ENCODE measurements around the gene ABCB9. TPM values are rescaled to one million over a fixed set of nuclear protein-coding genes. Genes with fewer than 3 reads are reported as not detected.

The ABCB9 gene
- total RNA-seq, 1 donor from 2014 or later, result 4.4 TPM

GRCh38 chr12:122984612-122985337 lies 18.5 kb upstream of the ABCB9 start:
- DNase-seq (ENCODE audit: missing footprints) (peak; percentile 74), ATAC-seq (peak; percentile 14)
- intact Hi-C loops (cut with DNase I), result loop anchor here (5.0 kb wide), 2 partner anchors 168 to 253 kb away; partner anchors contain the start of gene PITPNM2

DNA sequence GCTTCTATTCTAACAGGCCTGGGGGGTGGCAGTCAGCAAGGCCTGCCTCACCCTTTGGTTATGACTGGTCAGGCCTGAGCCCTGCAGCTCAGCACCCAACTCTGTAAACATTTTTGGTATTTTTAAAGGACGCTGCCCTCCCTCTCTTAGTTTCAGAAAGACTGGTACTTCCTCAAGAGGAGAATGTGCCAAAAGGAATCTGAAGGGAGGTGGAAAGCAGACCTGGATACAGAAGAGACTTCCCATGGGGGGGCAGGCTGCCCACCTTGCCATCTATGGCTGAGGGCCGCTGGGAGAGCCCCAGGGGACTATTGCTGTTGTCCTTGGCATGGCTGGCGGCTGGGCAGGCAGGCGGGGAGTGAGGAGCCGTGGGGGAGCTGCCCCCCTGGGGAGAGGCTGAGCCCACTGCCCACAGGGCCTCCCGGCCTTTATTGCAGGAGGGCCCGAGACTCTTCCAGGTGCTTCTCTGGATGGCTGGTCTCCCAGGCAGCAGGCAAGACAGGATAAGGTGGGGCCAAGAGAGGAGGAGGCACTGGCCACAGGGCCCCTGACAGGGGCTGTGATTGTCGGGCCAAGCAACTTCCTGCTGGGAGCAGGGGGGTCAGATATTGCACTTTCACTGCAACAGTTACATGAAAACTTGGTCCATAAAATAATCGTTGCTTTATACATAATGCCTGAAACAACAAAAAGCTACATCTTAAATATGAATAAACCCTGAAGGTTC lies 17.7 kb upstream of the ABCB9 start:
- ATAC-seq, result no peak
- intact Hi-C loops (cut with DNase I), result loop anchor here (5.0 kb wide), 2 partner anchors 168 to 253 kb away; partner anchors contain the start of gene PITPNM2
- DNase-seq (ENCODE audit: missing footprints), result no peak

DNA sequence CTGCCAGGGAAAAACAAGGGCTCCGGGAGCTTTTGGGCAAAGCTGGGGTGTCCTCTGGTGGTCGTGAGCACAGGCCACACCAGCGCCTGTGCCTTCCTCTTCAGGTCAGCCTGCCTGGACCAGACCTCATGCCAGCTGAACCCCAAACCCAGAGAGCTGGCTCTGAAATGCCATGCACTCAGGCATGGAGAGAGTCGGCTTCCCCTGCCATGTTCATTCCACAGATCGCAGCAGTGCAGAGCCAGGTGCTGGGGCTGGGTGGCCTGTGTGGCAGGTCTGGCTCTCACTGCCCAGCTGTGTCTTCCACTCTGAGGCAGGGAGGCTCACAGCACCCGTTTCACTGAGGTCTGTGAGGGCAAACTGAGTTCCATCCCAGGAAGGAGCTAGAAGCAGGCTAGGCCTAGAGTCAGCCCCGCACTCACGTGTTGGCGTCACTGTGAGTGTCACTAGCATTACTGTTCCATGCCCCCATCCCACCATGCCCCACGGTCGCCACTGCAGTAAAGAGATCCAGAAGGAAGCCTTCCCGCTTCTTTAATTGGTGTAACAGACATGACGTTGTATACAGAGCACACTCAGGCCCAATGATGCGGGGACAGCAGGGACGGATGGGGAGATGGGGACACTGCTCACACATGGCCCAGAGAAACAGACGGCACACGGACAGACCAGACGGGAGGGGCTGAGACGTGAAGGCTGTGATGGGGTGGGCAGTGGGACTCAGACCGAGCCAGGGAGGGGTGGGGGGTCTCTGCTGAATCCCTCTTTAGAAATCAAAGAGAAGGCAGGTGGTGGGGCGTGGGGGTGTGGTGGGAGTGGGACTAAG lies 16.9 kb upstream of the ABCB9 start:
- intact Hi-C loops (cut with DNase I), result loop anchor here (5.0 kb wide), 2 partner anchors 169 to 254 kb away; partner anchors contain the start of gene PITPNM2
- no peak for ATAC-seq

DNA sequence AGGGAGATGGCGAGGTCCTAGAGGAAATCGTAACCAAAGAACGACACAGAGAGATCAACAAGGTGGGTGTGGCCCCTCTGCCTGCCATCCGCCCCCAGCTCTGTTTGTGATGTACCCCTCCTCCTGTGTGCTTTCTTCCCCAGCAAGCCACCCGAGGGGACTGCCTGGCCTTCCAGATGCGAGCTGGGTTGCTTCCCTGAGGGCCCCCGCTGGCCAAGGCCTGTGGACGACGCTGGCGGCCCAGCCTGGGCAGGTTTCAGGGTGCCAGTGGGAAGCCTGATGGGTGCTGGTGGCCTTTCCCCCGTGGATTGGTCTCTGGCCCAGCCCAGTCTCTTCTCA lies 16.2 kb upstream of the ABCB9 start:
- intact Hi-C loops (cut with DNase I), result loop anchor here (5.0 kb wide), 2 partner anchors 170 to 255 kb away; partner anchors contain the start of gene PITPNM2
- DNase-seq (ENCODE audit: missing footprints) (no peak), ATAC-seq (no peak)

More for the DNA sequence above, 16.9 kb upstream of the ABCB9 start:
- DNase-seq (ENCODE audit: missing footprints), result peak; percentile 40

DNA sequence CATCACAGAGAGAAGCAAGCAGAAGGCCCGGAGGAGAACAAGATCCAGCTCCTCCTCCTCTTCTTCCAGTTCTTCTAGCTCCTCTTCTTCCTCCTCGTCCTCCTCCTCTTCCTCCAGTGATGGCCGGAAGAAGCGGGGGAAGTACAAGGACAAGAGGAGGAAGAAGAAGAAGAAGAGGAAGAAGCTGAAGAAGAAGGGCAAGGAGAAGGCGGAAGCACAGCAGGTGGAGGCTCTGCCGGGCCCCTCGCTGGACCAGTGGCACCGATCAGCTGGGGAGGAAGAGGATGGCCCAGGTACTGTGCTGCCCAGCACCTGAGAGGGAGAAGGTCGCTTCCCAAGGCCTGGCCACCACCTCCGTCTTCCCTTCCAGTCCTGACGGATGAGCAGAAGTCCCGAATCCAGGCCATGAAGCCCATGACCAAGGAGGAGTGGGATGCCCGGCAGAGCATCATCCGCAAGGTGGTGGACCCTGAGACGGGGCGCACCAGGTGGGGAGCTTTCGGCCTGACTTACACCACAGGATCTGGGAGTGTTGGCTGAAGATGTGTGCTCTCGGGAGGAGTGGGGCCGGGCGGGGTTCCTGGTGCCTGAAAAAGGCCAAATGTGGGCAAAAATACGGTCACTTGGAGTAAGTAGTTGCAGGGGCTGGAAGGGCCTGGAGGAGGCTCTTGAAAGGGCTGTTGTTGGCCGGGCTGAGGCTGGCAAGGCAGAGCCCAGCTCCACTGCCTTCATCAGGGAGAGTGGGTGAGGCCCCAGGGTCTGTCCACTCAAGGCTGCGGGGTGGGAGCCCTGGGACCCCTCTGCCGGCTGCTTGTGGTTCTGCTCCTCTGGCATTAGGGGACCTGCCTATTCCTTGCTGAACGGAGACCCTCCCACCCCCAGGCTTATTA lies 15.6 kb upstream of the ABCB9 start:
- intact Hi-C loops (cut with DNase I), result loop anchor here (5.0 kb wide), 2 partner anchors 170 to 255 kb away; partner anchors contain the start of gene PITPNM2
- DNase-seq (ENCODE audit: missing footprints) (no peak), ATAC-seq (no peak)

- no peak for ATAC-seq
- intact Hi-C loops (cut with DNase I), result loop anchor here (5.0 kb wide), 2 partner anchors 171 to 256 kb away; partner anchors contain the start of gene PITPNM2
- peak; percentile 64 for DNase-seq (ENCODE audit: missing footprints)
Observed at GRCh38 chr12:122981036-122981471, 14.8 kb upstream of the ABCB9 start.

GRCh38 chr12:122980183-122981035 lies 14.1 kb upstream of the ABCB9 start, which contains the start of gene ARL6IP4:
Gene ARL6IP4 (plus strand): TSS chr12:122980681. CDS start chr12:122981140, 459 bp downstream.
- intact Hi-C loops (cut with DNase I), result loop anchor here (5.0 kb wide), 2 partner anchors 172 to 257 kb away; partner anchors contain the start of gene PITPNM2
- peak; percentile 88 for DNase-seq (ENCODE audit: missing footprints)

GRCh38 chr12:122979908-122980182 lies 13.6 kb upstream of the ABCB9 start:
- DNase-seq (ENCODE audit: missing footprints) (no peak), ATAC-seq (no peak)
- intact Hi-C loops (cut with DNase I), result loop anchor here (5.0 kb wide), 2 partner anchors 172 to 257 kb away; partner anchors contain the start of gene PITPNM2

More at GRCh38 chr12:122980183-122981035, 14.1 kb upstream of the ABCB9 start, which contains the start of gene ARL6IP4:
- peak; percentile 76 for ATAC-seq

DNA sequence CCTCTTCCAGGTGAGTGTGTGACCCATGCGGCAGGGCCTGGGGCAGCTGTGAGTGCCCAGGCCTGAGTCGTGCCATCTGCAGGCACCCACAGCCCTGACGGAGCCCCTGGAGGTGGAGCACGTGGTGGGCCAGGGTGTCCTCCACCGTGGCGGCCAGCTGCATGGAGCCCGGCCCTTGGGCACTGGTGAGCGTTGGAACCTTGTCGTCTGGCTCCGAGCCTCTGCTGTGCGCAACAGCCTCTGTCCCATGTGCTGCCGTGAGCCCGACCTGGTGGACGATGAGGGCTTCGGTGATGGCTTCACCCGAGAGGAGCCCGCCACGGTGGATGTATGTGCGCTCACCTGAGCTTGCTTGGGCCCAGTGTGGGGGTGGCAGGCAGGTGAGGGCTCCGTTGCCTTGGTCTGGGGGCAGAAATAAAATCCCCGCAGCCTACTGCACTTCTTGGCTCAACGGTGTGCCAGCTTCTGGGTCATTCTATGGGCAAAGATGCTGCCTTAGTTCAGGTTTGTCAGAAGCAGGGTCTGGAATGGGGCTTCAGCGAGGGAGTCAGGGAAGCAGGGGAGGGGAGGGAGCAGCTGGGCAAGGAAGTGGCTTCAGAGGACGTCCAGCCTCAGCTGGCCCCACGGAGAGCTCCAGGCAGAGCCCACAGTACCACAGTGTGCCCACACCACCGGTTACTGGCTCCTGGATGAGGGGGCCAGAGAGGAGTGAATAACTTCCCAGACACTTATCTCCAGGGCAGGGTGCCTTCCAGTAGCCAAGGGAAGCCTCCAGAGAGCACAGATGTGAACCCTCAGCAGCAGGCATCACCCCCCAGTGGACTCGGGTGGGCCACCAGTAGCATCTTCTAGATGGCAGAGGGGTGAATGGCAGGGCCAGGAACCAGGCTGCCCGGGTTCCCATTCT lies 13.0 kb upstream of the ABCB9 start:
- ATAC-seq, result no peak
- intact Hi-C loops (cut with DNase I), result no loop called here
- peak; percentile 51 for DNase-seq (ENCODE audit: missing footprints)

GRCh38 chr12:122978507-122978955 lies 12.3 kb upstream of the ABCB9 start:
- intact Hi-C loops (cut with DNase I), result no loop called here
- DNase-seq (ENCODE audit: missing footprints) (no peak), ATAC-seq (no peak)

- DNase-seq (ENCODE audit: missing footprints) (peak; percentile 30), ATAC-seq (no peak)
- intact Hi-C loops (cut with DNase I), result no loop called here
Observed at GRCh38 chr12:122977655-122978392, 11.6 kb upstream of the ABCB9 start.

DNA sequence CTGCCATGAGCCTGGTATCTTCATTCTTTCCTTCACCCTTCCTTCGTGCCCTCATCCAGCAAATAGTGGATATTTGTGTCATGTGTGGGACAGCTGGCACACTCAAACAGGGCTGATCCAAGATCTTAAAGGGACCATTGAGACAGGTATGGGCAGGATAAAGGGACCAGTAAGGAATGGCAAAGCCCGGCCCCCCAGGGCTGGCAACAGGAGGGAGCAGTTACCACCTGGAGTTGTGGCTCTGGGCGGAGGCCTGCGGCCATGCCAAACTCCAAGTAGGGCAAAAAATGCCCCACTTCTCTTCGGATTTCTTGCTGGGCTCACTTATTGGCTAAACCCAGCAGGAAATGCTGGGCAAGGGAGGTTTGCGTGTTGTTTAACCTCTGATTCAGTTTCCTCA lies 10.9 kb upstream of the ABCB9 start:
- DNase-seq (ENCODE audit: missing footprints) (no peak), ATAC-seq (no peak)
- intact Hi-C loops (cut with DNase I), result no loop called here

- ATAC-seq, result no peak
Observed at GRCh38 chr12:122976648-122976975, 10.3 kb upstream of the ABCB9 start.

DNA sequence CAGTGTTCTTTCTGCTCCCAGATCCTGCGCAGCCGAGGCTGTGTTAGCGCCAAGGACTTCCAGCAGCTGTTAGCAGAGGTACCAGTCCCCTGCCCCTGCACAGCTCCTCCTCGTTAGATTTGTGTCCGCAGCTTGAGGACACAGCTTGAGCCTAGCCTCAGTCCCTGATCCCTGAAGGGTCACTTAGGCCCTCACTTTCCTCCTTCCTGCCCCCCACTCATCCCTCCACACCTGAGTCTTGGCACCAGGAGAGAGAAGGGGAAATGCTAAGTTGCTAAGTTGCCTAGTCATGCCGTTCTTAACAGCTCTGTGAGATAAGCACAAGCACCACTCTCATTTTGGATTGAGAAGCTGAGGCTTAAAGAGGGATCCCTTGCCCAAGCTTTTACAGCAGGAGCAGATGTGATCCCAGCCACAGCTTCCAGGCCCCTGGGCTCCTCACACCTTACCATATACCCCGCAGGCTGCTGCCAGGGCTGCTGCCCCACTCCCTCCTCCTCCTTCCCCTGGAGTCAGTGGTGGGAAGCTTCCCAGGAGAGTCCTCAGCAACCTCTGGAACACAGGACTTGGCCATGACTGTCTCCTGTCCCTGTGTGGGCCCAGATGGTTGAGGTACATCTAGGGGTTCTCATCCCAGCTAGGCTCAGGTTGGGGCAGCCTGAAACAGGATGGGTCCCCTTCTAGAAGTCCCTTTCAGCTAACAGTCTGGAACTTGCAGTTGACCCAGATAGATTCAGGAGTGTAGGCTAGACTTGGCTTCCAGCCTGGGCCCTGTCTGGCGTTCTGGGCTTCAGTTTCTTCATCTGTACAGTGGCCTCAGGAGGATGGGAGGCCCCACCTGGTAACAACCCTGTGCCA lies 9.8 kb upstream of the ABCB9 start:
- DNase-seq (ENCODE audit: missing footprints), result peak; percentile 59
- intact Hi-C loops (cut with DNase I), result no loop called here
- no peak for ATAC-seq

More at GRCh38 chr12:122976648-122976975, 10.3 kb upstream of the ABCB9 start:
- intact Hi-C loops (cut with DNase I), result no loop called here
- peak; percentile 60 for DNase-seq (ENCODE audit: missing footprints)

Measured in Right ventricle myocardium inferior (tissue), 1 donor.